GM18502 (cell line): Measurements from ENCODE around the gene IGFL1.
"Not testable (repeated sequence)": the region's sequence is repeated elsewhere in the genome, so short reads cannot be mapped to it uniquely, and the experiment has no call there.

Experiments
- ATAC-seq: cut with Tn5 transposase; IDR thresholded peaks from one replicate; pipeline ENCODE4 v1.9.1; 2021; ENCODE audit warnings: mild to moderate bottlenecking; ENCODE audit not compliant: unreplicated experiment, poor library complexity

IGFL1 gene

DNA sequence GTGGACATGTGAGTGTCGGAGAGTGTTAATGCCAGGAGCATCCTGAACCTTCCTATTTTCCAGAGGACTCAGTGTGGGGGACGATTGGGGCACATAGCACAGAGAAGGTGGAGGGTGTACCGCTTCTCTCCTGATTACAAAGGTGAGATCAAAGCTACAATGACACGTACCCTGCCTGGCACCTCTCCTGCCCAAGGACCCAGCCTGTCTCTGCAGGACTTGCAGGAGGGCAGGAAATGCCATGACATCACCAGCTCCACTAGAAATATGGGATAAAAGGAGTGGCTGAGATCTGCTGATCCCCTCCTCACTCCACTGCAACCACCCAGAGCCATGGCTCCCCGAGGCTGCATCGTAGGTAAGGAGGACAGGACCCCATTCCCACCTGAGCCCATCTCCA is at the start of gene IGFL1:
Gene IGFL1 (plus strand): TSS at position 301 of the 400 bp plus-strand sequence. CDS start 33 bp downstream, at position 334.
- no peak for ATAC-seq

DNA sequence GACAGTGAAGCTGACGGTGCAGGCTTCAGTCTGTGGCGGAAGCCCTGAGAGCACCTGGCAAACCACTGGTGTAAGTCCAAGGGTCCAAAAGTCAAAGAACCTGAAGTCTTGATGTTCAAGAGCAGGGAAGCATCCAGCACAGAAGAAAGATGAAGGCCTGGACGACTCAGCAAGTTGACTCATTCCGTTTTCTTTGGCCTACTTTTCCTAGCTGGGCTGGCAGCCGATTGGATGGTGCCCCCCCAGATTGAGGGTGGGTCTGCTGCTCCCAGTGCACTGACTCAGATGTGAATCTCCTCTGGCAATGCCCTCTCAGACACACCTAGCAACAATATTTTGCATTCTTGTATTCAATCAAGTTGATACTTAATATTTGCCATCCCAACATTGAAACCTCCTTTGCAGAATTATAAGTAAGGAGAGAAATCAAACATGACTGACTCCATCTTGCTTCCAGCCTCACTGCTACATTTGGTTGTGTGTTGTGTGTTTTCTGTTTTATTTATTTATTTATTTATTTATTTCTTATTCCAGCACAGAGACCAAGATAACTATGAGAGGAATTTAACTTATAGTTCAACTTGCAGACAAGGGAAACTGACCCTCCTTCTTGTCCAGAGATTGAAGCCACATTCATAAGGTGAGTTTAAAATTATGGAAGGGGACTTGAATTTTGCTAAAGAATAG is 48.7 kb upstream of the IGFL1 start:
- ATAC-seq = no peak

DNA sequence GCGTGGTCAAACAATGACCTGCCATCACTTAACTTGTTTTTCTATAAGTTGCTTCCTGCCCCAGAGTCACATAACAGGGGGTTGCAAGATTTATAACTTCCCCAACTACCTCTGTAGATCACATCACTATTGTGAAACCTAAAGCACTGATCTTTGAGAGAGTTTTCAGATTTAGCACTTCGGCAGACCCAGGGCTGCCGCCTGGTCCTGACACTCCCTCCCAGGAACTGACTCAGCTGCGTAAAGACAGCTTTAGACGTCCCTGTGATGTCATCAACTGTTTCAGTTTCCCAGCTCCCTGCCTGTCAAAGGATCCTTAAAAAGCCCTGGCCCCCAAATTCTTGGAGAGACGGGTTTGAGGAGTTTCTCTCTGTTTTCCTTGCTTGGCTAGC is 48.2 kb upstream of the IGFL1 start:
- no peak for ATAC-seq

DNA sequence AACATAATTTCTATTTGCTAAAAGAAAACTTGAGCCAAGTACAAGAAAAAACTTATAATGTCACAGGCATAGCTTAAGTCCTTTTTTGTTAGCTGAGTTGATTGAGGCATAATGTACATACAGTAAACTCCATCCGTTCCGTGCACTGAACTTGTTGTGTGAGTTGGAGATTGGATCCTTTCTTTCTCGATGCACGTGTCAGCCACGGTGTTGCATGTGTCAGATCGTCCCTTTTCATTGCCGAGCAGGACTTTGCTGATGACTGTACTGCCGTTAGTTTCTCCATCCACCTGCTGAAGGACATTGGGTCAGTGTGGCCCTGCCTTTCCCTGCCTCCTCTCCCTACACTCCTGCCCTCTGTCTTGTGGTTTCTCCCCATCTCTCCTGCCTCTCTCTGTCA is 47.1 kb upstream of the IGFL1 start:
- ATAC-seq = no peak

DNA sequence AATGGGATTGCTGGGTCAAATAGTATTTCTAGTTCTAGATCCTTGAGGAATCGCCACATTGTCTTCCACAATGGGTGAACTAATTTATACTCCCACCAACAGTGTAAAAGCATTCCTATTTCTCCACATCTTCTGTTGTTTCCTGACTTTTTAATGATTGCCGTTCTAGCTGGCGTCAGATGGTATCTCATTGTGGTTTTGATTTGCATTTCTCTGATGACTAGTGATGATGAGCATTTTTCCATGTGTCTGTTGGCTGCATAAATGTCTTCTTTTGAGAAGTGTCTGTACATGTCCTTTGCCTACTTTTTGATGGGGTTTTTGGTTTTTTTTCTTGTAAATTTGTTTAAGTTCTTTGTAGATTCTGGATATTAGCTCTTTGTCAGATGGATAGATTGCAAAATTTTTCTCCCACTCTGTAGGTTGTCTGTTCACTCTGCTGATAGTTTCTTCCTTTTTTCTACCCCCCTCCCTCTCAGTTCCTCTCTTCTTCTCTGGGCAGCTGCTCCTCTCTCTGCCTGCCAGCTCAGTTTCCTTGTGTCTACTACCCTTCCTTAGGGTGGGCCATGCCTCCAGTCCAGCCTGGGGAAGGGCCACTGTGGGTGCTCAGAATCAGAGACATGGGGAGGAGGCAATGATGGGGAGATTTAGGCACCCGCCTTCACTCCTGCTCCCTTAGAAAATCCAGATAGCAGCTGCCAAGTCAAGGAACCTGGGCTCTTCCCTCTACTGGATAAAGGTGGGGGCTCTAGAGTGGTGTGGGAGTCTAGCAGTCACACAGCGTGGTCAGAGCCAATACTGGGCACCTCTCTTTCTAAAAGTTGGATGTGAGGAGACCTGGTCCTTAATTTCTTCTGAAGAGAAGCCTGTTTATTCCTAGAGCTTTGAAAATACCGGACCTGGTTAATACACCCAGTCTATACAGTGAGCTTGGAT is 44.5 kb upstream of the IGFL1 start:
- not testable (repeated sequence) for ATAC-seq

DNA sequence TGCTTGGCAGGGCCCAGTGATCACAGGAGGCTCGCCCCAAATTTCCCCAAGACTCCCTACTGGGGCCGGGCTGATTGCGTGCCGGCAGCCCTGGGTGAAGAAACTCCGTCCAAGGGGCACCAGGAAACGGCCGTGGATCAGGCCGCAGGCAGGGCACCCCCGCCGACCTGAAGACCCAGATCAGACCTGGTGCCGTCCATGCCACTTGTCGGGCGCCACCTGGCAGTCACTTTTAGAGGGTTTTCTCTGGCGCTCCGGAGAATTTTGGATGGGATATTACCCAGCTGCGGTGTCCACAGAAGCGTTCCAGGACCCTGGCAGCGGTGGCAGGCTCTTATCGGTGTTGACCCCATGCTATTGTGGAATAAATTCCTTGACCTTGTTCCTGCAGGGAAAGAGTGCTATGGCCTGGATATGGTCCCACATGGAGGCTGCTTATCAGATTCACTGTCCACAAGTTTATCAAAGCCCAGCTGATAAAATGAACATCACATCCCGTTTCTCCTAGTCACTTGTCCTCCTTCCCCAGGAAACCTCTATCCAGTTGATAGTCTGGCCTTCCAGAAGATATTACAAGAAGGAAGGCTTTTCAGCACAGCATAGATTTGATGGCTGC is 43.3 kb upstream of the IGFL1 start:
- ATAC-seq = no peak

DNA sequence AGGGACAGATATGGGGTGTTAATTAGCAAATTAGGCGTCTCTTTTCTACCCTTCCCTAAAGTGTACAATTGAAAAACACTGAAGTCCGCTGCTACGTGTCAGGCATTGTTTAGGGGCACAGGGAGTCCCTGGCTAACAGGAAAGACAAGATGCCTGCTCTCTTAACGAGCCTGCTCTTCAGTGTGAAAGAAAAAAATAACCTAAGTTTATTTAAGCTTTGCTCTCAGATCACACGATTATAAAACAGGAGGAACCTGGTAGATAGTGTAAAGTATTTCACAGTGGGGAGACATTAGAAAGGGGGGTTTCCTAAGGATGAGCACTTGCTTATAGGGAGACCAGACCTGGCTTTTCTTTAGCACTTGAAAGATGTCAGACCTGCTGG is 42.8 kb upstream of the IGFL1 start:
- no peak for ATAC-seq

DNA sequence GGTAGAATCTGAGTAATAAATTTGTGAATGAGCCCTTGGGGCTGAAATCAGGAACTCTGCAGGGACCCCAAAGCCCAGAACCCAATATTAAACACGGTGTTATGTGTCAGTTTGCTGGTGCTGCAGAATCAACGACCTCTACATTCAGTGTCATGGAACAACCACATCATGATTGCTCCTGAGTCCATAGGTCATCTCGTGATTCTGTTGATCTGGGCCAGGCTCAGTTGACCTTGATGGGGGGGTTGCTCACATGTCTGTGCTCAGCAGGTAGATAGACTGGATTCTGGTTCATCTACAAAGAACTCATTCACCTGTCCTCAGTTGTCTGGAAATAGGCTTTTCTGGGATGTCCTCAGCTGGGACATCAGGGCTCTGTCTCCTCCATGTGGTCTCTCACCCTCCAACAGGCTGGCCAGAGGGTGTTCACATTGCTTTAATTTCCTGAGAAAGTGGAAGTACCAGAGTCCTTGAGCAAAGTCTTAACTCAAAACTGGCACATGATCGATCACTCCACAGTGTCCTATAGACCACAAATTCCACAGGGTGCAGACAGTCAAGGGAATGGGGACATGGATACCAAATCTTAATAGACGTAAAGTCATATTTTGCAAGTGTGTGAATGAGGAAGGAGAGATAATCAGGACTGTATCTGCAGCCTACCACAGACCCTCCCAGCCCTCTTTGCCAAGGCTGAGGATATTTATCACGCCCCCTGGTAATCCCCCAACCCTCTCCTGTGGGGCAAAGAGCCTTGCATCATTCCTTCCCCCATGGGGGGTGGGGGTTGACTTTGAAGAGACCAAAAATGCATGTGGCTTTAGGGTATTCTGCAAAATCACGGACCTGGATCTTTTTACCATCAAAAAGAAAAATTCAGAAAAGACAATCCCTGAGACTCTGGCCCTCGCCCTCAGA is 39.3 kb upstream of the IGFL1 start:
- ATAC-seq = no peak

DNA sequence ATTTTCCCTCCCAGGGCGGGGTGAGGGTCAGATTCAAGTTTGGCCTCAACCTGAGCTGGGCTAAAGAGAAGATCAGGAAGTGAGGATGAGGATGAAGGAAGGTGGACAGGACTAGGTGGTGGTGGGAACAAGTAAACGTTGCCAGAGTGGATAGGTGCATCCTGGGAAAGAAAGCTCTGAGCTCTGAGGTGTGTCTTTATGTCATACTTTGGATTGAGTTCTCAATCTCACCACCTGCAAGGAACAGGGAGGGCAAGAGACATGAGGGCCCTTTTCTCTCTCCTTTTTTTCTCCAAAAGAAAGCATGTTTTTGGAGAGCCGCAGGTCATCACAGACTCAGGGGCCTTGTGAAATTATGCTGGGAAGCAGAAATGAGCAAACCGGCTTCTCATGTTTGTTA is 38.2 kb upstream of the IGFL1 start:
- ATAC-seq = no peak

DNA sequence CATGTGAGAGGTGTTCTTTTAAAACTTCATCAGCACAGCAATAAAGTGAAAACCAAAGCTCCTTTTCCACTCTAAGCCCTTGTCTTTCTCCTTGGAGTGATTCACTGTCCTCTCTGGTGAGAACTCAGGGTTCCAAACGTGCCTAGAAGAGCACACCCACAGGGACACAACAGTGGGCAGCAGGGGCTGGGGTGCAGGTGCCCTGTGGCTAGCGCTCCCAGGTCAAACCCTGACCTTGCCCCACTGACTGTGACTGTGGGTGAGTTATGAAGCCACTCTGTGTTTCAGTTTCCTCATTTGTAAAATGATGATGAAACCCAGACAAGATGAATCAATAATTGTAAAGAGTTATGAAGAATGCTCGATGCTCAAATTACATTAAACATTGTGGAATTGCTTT is 37.6 kb upstream of the IGFL1 start:
- no peak for ATAC-seq

DNA sequence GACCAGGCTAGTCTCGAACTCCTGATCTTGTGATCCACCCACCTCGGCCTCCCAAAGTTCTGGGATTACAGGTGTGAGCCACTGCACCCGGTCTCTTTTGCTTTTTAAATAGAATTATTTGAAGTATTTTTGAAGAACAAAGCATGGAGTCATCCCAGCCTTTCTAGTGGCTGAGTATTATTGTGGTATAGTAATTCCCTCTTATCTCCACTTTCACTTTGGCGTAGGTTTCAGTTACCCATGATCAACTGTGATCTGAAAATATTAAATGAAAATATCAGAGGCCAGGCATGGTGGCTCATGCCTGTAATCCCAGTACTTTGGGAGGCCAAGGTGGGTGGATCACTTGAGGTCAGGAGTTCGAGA is 36.9 kb upstream of the IGFL1 start:
- not testable (repeated sequence) for ATAC-seq

DNA sequence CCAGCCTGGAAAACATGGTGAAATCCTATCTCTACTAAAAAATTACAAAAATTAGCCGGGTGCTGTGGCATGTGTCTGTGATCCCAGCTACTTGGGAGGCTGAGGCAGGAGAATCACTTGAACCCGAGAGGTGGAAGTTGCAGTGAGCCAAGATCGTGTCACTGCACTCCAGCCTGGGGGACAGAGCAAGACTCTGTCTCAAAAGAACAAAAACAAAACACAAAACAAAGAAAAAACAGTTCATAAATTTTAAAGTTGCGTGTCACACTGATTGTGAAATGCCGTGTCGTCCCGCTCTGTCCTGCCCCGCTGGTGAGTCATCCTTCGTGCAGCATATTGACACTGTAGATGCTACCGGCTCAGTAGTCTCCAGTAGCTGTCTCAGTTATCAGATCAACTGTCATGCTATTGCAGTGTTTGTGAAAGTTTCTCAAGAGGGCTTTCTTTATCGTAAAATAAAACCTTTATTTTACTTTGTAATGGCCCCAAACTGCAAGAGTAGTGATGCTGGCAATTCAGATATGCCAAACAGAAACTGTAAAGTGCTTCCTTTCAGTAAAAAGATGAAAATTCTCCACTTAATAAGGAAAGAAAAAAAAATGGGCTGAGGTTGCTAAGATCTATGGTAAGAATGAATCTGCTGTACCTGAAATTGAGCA is 36.4 kb upstream of the IGFL1 start:
- ATAC-seq = no peak

DNA sequence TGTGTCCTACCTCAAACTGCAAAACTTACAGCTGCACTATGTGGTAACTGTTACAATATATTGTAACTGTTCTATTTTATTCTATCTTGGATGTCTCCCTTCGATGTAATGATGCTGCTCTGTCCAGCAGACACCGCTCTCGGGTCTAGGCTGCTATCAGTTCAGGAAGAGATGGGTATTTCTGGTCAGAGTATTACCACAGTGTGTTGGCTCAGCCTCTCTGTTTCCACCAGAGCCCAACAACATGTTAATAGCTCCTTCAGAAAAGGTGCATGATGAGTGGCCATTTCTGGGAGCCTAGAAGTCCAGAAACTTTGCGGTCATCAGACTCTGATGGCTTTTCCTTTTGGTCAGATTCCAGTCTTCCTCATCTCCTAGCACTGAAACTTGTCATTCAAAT is 35.9 kb upstream of the IGFL1 start:
- ATAC-seq = no peak

DNA sequence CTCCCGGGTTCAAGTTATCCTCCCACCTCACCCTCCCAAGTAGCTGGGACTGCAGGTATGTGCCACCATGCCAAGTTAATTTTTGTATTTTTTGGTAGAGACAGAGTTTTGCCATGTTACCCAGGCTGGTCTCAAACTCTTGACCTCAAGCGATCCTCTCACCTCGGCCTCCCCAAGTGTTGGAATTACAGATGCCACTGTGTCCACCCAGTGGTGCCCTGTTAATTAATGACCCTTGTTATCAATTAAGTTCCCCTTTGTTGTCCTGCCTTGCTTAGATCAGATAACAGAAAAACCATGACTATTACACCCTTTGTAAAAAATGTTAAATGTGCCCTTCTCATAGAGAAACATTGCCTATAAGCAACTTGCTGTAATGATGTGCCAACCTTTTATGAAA is 34.4 kb upstream of the IGFL1 start:
- no peak for ATAC-seq

DNA sequence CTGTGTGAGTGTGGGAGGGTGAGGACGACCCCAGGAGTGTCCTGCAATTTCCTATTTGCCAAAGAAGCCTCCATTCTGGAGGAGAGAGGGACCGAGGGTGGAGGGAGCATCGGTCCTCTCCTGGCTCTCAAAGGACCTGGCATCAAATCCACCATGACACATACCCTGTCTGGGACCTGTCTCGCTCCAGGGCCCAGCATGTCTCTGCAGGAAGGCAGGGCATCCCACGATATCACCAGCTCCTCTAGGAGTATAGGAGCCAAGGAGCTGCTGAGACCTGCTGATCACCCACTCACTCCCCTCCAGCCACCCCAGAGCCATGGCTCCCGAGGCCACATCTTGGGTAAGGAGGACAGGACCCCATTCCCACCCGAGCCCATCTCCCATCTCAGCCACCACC is 33.6 kb upstream of the IGFL1 start:
- ATAC-seq = not testable (repeated sequence)

DNA sequence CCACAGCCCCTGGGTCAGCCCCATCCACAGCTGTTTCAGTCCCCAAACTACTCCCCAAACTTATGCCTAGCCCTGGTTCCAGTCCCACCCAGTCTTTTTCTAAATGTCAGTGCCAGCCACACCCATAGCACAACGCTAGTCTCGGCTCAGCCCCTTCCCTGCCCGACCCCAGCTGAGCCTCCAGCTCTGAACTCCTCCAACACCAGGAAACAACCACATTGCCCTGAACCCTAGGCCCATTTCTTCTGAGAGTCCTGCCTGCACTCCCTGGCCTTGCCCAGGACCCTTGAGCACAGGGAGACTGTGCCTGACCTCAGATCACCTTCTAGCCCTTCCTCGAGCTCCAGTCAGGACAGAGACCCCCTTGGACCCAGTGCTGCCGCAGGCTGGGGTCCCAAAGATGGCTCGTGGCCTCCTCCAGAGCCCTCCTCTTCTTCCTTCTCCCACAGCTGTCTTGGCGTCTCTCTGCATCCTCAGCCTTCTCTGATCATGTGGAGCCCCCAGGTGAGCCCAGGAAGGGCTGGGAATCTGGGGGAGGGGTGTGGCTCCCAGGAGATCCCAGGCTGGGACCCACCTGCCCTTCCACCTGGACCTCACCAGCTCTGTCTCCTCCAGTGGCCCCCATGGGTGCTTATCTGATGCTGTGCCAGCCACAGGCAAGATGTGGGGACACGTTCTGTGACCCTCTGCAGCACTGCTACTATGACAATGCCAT is 33.0 kb upstream of the IGFL1 start:
- no peak for ATAC-seq

DNA sequence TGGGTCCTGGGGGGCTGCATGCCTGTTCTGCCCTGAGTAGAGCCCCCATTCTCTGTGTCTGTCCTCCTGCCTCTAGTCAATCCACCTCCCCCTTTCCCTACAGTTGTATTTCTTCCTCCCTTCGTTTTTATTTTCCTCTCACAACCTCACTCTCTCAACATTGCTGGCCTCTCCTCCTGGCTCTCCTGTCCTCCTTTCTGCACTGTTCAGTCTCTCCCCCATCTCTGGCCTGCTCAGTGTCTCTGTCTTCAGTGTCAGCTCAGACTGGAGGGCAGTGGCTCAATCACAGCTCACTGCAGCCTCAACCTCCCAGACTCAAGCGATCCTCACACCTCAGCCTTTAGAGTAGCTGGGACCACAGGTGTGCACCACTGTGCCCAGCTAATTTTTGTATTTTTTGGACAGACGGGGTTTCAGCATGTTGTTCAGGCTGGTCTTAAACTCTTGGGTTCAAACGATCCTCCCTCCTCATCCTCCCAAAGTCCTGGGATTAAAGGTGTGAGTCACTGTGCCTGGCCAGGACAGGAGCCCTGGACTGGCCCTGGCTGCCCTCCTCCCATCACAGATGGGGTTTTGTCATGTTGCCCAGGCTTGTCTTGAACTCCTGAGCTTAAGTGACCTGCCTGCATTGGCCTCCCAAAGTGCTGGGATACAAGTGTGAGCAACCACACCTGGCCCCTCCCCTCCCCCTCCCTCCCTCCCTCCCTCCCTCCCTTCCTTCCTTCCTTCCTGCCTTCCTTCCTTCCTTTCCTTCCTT is 32.0 kb upstream of the IGFL1 start:
- no peak for ATAC-seq

DNA sequence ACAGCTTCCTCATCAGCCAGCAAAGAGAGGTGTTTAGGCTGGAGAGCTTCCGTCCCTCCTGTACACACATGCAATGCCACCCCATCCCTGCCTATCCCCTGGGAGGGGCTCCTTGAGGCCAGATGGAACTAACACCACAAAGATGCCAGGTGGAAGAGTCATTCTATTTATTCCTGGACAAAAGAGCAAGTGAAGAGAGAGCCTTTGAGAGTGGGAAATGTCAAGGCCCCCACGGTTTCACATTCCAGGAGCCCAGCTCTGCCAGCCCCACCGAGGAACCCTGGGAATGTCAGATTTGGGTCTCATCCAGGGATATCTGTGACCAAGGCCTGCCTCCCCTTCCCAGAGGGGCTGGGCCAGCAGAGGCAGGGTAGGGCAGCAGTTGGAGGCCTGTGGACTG is 30.8 kb upstream of the IGFL1 start:
- ATAC-seq = no peak
